HEK293T (cell line): ENCODE measurements around the gene ZNF44.
A peak's percentile ranks its signal among the peaks of the same experiment; 100 is the strongest.

ENCODE experiments used
- CTCF ChIA-PET: fragments of 350-600 bp; formaldehyde crosslinking; extraction: SDS; loops from one replicate; lab custom pipeline; 2021; ENCODE audit warnings: antibody characterized with exemption, inconsistent platforms; lab: Yijun Ruan, JAX
- POLR2A ChIA-PET: fragments of 350-600 bp; formaldehyde crosslinking; extraction: SDS; loops from one replicate; lab custom pipeline; 2020; ENCODE audit warnings: antibody characterized with exemption, inconsistent platforms; lab: Yijun Ruan, JAX
- DNase-seq: peaks from one replicate; pipeline ENCODE4 v3.0.0; 2012; ENCODE audit warnings: mixed read lengths; ENCODE audit errors: extremely low spot score
- ARNT ChIP-seq: fragments of 450-650 bp; IDR thresholded peaks from 2 replicates; pipeline ENCODE4 v1.6.1; 2017; ENCODE audit warnings: mild to moderate bottlenecking
- BHLHE40 ChIP-seq: fragments of 450-650 bp; IDR thresholded peaks from 2 replicates; pipeline ENCODE4 v1.6.1; 2016; ENCODE audit warnings: mild to moderate bottlenecking, moderate library complexity, borderline replicate concordance
- CTBP1 ChIP-seq: fragments of 450-650 bp; IDR thresholded peaks from 2 replicates; pipeline ENCODE4 v1.6.1; 2016; ENCODE audit warnings: borderline replicate concordance
- ELF4 ChIP-seq: fragments of 450-650 bp; IDR thresholded peaks from 2 replicates; pipeline ENCODE4 v1.6.1; 2017; ENCODE audit warnings: antibody characterized with exemption
- FOXA1 ChIP-seq: fragments of 450-650 bp; IDR thresholded peaks from 2 replicates; pipeline ENCODE4 v1.6.1; 2016; ENCODE audit warnings: mild to moderate bottlenecking
- FOXK2 ChIP-seq: fragments of 450-650 bp; IDR thresholded peaks from 2 replicates; pipeline ENCODE4 v1.6.1; 2016; ENCODE audit warnings: mild to moderate bottlenecking
- FOXM1 ChIP-seq: fragments of 450-650 bp; IDR thresholded peaks from 2 replicates; pipeline ENCODE4 v1.6.1; 2017; ENCODE audit warnings: mild to moderate bottlenecking, borderline replicate concordance
- HDGF ChIP-seq: fragments of 450-650 bp; IDR thresholded peaks from 2 replicates; pipeline ENCODE4 v1.6.1; 2017; ENCODE audit warnings: antibody characterized with exemption, borderline replicate concordance
- L3MBTL2 ChIP-seq: fragments of 450-650 bp; conservative IDR thresholded peaks from 2 replicates; pipeline ENCODE4 v1.6.1; 2016; ENCODE audit warnings: mild to moderate bottlenecking
- LEF1 ChIP-seq: fragments of 450-650 bp; IDR thresholded peaks from 2 replicates; pipeline ENCODE4 v1.6.1; 2017; ENCODE audit warnings: mild to moderate bottlenecking, borderline replicate concordance
- NFRKB ChIP-seq: fragments of 450-650 bp; IDR thresholded peaks from 2 replicates; pipeline ENCODE4 v1.6.1; 2016; ENCODE audit warnings: mild to moderate bottlenecking, moderate library complexity
- PKNOX1 ChIP-seq: fragments of 450-650 bp; IDR thresholded peaks from 2 replicates; pipeline ENCODE4 v1.6.1; 2016
- SP1 ChIP-seq: fragments of 450-650 bp; IDR thresholded peaks from 2 replicates; pipeline ENCODE4 v1.6.1; 2017
- SUZ12 ChIP-seq: fragments of 450-650 bp; IDR thresholded peaks from 2 replicates; pipeline ENCODE4 v1.6.1; 2016; ENCODE audit warnings: mild to moderate bottlenecking
- TARDBP ChIP-seq: fragments of 450-650 bp; IDR thresholded peaks from 2 replicates; pipeline ENCODE4 v1.6.1; 2016
- ZNF384 ChIP-seq: fragments of 450-650 bp; IDR thresholded peaks from 2 replicates; pipeline ENCODE4 v1.6.1; 2016

The ZNF44 gene

GRCh38 chr19:12294249-12295158, at the start of gene ZNF44:
ZNF44 (minus strand) TSS chr19:12294883; CDS start chr19:12294694, 189 bp downstream.
- ChIA-PET POLR2A (interaction anchor here (0.6 to 1.0 kb wide), 3 partner anchors 39 to 233 kb away, joined by 3 to 6 read pairs (median 4); partner anchors contain the start of genes ZNF136 and ZNF563), CTCF (interaction anchor here (0.7 kb wide), 1 partner anchor 8 kb away, joined by 3 read pairs; no protein-coding TSS in a partner anchor)
- DNase-seq: peak; percentile 72
- TF ChIP-seq FOXA1 (no peak), L3MBTL2 (peak; percentile 15; the same call in 1 of the 2 replicates), PKNOX1 (peak; percentile 98)

GRCh38 chr19:12333162-12334159, 38.8 kb upstream of the ZNF44 start, which contains the start of gene ZNF563:
ZNF563 (minus strand) TSS chr19:12333633; CDS start chr19:12333482, 151 bp downstream.
- ChIA-PET POLR2A (interaction anchor here (0.9 to 2.0 kb wide), 5 partner anchors 9 to 410 kb away, joined by 3 to 8 read pairs (median 4); partner anchors contain the start of genes ZNF136, ZNF44 and ZNF442), CTCF (no interaction called here)
- DNase-seq: peak; percentile 60
- no peak for TF ChIP-seq FOXK2
- no peak for TF ChIP-seq CTBP1
- no peak for TF ChIP-seq ARNT
- peak; percentile 97 for TF ChIP-seq PKNOX1

- ChIA-PET POLR2A (no interaction called here), CTCF (no interaction called here)
- DNase-seq: no peak
- TF ChIP-seq ZNF384 (no peak), L3MBTL2 (no peak), FOXM1 (no peak), SP1 (no peak), TARDBP (no peak), FOXA1 (no peak), FOXK2 (no peak), CTBP1 (no peak), ARNT (no peak), SUZ12 (no peak), ELF4 (no peak), NFRKB (no peak), PKNOX1 (no peak), LEF1 (no peak), HDGF (no peak), BHLHE40 (no peak)
Measured at GRCh38 chr19:12331211-12331941, 36.7 kb upstream of the ZNF44 start.

GRCh38 chr19:12330340-12330739, 35.7 kb upstream of the ZNF44 start:
- no peak for TF ChIP-seq FOXM1
- no peak for TF ChIP-seq LEF1

GRCh38 chr19:12325690-12326089, 31.0 kb upstream of the ZNF44 start:
- ChIA-PET CTCF (no interaction called here), POLR2A (no interaction called here)
- TF ChIP-seq FOXA1: no peak
- no peak for TF ChIP-seq L3MBTL2
- no peak for TF ChIP-seq LEF1
- DNase-seq: no peak

More at GRCh38 chr19:12330340-12330739, 35.7 kb upstream of the ZNF44 start:
- ChIA-PET POLR2A (no interaction called here), CTCF (no interaction called here)
- DNase-seq: no peak

GRCh38 chr19:12318782-12319413, 24.2 kb upstream of the ZNF44 start:
- TF ChIP-seq L3MBTL2 (no peak), ZNF384 (no peak), ELF4 (no peak), PKNOX1 (no peak), NFRKB (no peak), FOXK2 (no peak), LEF1 (no peak), FOXM1 (no peak)
- CTCF ChIA-PET: no interaction called here
- POLR2A ChIA-PET: no interaction called here
- DNase-seq: no peak
